HCEC 1CT (cell line): ENCODE results near the gene IGFBP4.
A peak's percentile ranks its signal among the peaks of the same experiment; 100 is the strongest.

Source experiments
- DNase-seq: peaks from one replicate; pipeline ENCODE4 v3.0.0-alpha.2; 2017

Gene IGFBP4

GRCh38 chr17:40493697-40494096, 50.4 kb downstream of the IGFBP4 start:
- DNase-seq: no peak

GRCh38 chr17:40495140-40495539, 51.9 kb downstream of the IGFBP4 start:
- DNase-seq: no peak

GRCh38 chr17:40496170-40496569, 52.9 kb downstream of the IGFBP4 start:
- DNase-seq: no peak

GRCh38 chr17:40496634-40497420, 53.6 kb downstream of the IGFBP4 start:
- DNase-seq: no peak

GRCh38 chr17:40497695-40498094, 54.4 kb downstream of the IGFBP4 start:
- peak; percentile 52 for DNase-seq

GRCh38 chr17:40498281-40499084, 55.2 kb downstream of the IGFBP4 start:
- DNase-seq: no peak

- peak; percentile 52 for DNase-seq
Measured at GRCh38 chr17:40499551-40500189, 56.4 kb downstream of the IGFBP4 start.

GRCh38 chr17:40500190-40500589, 56.9 kb downstream of the IGFBP4 start:
- DNase-seq: no peak

GRCh38 chr17:40500709-40501108, 57.5 kb downstream of the IGFBP4 start:
- no peak for DNase-seq

- DNase-seq: no peak
Measured at GRCh38 chr17:40501499-40501911, 58.3 kb downstream of the IGFBP4 start, which contains the start of gene TNS4. Gene TNS4, minus strand, starts transcription at chr17:40501623. Its CDS starts 5,198 bp downstream, at chr17:40496425.

GRCh38 chr17:40502716-40503115, 59.5 kb downstream of the IGFBP4 start:
- no peak for DNase-seq

GRCh38 chr17:40503154-40503553, 59.9 kb downstream of the IGFBP4 start:
- DNase-seq: no peak

- DNase-seq: no peak
Measured at GRCh38 chr17:40506786-40507185, 63.5 kb downstream of the IGFBP4 start.
